ENCODE measurements around the gene LRRC32. TPM values are rescaled to one million over a fixed set of nuclear protein-coding genes. Genes with fewer than 3 reads are reported as not detected.
A peak's percentile ranks its signal among the peaks of the same experiment; 100 is the strongest.

LRRC32 gene
- total RNA-seq, 1 donor from 2014 or later = 43.2 TPM

DNA sequence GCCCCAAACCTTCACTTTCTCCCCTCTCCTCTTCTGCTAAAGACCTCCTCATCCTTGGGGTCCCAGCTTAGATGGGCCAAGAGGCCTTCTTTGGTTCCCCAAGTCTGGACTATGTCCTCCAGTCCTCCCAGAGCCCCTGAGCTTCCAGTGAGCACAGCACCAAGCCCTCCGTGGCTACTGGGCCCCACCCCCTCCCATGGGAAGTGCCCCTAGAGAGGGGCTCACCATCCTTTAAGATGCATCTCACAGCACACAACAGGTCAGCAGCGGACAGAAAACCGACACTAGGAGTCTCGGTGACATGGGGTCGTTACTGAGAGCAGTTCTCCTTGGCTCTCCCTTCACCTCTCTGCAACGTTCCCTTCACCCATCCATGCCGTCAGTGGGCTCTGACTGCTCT lies 2.7 kb downstream of the LRRC32 start:
- no peak for DNase-seq (ENCODE audit: low spot score in 2 of 2, unreplicated experiment in 2 of 2)
- H3K4me1 Mint-ChIP-seq = peaks cover 19% of the 10 kb centered on the region
- H3K9me3 Mint-ChIP-seq = no peaks in the 10 kb centered on the region
- H3K27me3 Mint-ChIP-seq (ENCODE audit: low read depth) = peaks cover 11% of the 10 kb centered on the region
- peaks cover 3% of the 10 kb centered on the region for H3K36me3 Mint-ChIP-seq
- H3K4me3 Mint-ChIP-seq = peak overlapping the region; percentile 51
- TF ChIP-seq, protein P1, sequence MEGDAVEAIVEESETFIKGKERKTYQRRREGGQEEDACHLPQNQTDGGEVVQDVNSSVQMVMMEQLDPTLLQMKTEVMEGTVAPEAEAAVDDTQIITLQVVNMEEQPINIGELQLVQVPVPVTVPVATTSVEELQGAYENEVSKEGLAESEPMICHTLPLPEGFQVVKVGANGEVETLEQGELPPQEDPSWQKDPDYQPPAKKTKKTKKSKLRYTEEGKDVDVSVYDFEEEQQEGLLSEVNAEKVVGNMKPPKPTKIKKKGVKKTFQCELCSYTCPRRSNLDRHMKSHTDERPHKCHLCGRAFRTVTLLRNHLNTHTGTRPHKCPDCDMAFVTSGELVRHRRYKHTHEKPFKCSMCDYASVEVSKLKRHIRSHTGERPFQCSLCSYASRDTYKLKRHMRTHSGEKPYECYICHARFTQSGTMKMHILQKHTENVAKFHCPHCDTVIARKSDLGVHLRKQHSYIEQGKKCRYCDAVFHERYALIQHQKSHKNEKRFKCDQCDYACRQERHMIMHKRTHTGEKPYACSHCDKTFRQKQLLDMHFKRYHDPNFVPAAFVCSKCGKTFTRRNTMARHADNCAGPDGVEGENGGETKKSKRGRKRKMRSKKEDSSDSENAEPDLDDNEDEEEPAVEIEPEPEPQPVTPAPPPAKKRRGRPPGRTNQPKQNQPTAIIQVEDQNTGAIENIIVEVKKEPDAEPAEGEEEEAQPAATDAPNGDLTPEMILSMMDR (IDR thresholded peaks at IDR 0.05; ENCODE audit: unreplicated experiment) = no peak
- H3K27ac Mint-ChIP-seq = peak overlapping the region; percentile 32

DNA sequence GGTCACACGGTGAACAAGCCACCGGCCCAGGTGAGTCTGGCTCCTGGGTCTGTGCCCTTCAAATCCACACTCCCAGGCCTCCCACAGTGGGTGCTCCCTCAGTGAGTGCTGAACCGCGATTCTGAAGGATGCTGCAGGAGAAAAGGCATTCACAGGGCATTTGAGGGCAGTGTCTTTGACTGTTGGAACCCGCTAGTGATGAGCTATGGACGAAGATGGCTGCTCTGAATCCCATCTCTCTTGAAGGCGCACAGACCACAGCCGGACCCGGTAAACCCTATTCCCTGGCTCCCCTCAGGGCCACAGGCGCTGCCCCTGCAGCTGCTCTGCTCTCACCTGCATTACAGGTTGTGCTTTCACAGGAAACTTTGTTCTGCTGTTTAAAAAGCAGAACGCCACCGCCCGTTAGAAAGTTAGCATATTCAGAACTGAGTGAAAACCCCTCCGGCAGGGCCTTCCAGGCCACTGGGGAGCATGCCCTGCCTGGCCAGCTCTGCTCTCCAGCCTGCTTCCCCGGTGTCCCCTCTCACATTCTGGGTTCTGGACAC lies 3.2 kb downstream of the LRRC32 start:
- TF ChIP-seq, protein P1 (IDR thresholded peaks at IDR 0.05; ENCODE audit: unreplicated experiment) = no peak
- Mint-ChIP-seq H3K4me1 (peaks cover 19% of the 10 kb centered on the region), H3K36me3 (peaks cover 3% of the 10 kb centered on the region), H3K9me3 (no peaks in the 10 kb centered on the region), H3K27me3 (ENCODE audit: low read depth) (peaks cover 11% of the 10 kb centered on the region), H3K27ac (no peak overlapping the region), H3K4me3 (peak overlapping the region; percentile 51)
- DNase-seq (ENCODE audit: low spot score in 2 of 2, unreplicated experiment in 2 of 2) = no peak

DNA sequence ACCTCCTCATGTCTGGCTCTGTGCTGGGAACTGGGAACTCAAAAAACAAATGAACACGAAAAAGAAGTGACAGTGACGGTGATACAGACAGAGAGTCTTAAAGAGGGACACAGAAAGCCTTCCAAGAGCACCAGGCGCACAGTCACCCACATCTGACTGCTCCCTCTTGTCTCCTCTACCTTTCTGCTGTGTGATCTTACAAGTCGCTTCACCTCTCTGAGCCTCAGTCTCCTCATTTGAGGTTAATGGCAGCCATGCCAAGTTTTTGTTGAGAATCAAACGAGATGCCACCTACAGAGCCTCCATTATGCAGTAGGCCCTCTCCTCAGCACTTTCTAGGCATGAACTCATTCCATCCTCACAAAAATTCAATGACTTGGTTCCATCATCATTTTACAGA lies 3.7 kb downstream of the LRRC32 start:
- Mint-ChIP-seq H3K36me3 (peaks cover 3% of the 10 kb centered on the region), H3K27me3 (ENCODE audit: low read depth) (peaks cover 10% of the 10 kb centered on the region), H3K9me3 (no peaks in the 10 kb centered on the region), H3K27ac (peak overlapping the region; percentile 45), H3K4me3 (no peak overlapping the region), H3K4me1 (peaks cover 19% of the 10 kb centered on the region)
- TF ChIP-seq, protein P1 (IDR thresholded peaks at IDR 0.05; ENCODE audit: unreplicated experiment) = no peak
- DNase-seq (ENCODE audit: low spot score in 2 of 2, unreplicated experiment in 2 of 2) = no peak

DNA sequence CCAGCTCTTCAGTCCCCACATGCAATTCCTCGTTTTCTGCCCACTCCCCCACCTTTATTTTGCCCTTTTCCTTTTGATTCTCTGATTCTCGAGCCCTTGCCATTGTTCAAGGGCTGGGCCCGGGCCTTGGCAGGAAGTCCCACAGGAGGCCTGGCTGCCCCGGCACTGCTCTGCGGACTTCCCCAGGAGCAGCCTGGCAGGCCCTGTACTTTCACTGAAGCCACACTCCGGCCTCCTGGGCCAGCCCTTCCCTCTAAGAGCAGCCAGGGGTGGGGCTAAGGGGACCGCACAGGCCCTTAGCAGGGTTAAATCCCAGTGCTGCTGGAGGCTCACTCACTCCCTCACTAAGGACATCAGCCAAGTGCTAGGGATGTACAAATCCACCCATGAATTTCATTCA lies 4.1 kb downstream of the LRRC32 start:
- peaks cover 6% of the 10 kb centered on the region for H3K27me3 Mint-ChIP-seq (ENCODE audit: low read depth)
- TF ChIP-seq, protein P1 (IDR thresholded peaks at IDR 0.05; ENCODE audit: unreplicated experiment) = no peak
- peak overlapping the region; percentile 64 for H3K27ac Mint-ChIP-seq
- H3K36me3 Mint-ChIP-seq = peaks cover 3% of the 10 kb centered on the region
- H3K4me3 Mint-ChIP-seq = peak overlapping the region; percentile 37
- DNase-seq (ENCODE audit: low spot score in 2 of 2, unreplicated experiment in 2 of 2) = no peak
- no peaks in the 10 kb centered on the region for H3K9me3 Mint-ChIP-seq
- peaks cover 19% of the 10 kb centered on the region for H3K4me1 Mint-ChIP-seq

DNA sequence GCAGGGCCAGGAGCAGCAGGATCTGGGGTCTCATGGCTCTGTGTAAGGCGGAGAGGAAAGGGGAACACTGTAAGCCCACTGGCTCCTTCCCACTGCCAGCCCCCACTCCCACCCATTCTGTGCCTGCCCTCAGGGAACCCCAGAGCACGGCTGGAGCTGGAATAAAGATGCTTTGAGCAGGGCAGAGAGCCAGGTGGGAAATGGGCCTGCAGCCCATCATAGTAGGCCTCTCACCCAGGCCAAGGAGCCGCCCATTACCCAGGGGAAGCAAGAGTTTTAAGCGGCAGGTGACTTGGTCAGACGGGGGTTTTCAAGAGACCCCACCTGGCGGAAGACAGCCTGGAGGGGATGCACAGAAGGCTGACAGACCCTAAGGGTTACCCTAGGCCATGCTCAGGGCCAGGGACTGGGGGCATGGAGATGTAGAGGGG lies 4.6 kb downstream of the LRRC32 start:
- Mint-ChIP-seq H3K27me3 (ENCODE audit: low read depth) (peaks cover 5% of the 10 kb centered on the region), H3K4me3 (no peak overlapping the region), H3K27ac (no peak overlapping the region), H3K4me1 (peaks cover 19% of the 10 kb centered on the region), H3K36me3 (peaks cover 3% of the 10 kb centered on the region), H3K9me3 (no peaks in the 10 kb centered on the region)
- TF ChIP-seq, protein P1 (IDR thresholded peaks at IDR 0.05; ENCODE audit: unreplicated experiment) = no peak
- no peak for DNase-seq (ENCODE audit: low spot score in 2 of 2, unreplicated experiment in 2 of 2)

DNA sequence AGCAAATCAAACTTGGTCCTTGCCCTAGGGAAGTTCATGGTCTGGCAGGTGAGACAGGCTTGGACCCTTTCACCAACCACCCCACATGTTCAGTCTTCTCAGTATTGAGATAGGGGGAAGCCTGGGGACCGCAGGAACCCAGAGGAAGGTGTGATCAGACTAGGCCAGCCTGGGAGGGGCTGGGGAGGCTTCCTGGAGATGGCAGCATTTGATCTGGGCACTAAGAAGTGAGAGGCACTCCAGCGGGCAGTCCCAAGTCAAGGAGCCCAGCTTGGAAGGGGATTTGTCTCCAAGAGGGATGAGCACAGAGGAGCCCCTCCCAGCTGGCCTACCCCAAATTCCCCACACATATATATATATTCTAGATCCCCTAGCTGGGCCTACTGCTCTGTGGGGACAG lies 5.4 kb downstream of the LRRC32 start:
- H3K4me3 Mint-ChIP-seq = no peak overlapping the region

More for the DNA sequence above, 5.4 kb downstream of the LRRC32 start:
- peaks cover 3% of the 10 kb centered on the region for H3K36me3 Mint-ChIP-seq
- peaks cover 19% of the 10 kb centered on the region for H3K4me1 Mint-ChIP-seq
- DNase-seq (ENCODE audit: low spot score in 2 of 2, unreplicated experiment in 2 of 2) = no peak
- TF ChIP-seq, protein P1 (IDR thresholded peaks at IDR 0.05; ENCODE audit: unreplicated experiment) = no peak
- peaks cover 5% of the 10 kb centered on the region for H3K27me3 Mint-ChIP-seq (ENCODE audit: low read depth)
- no peaks in the 10 kb centered on the region for H3K9me3 Mint-ChIP-seq
- H3K27ac Mint-ChIP-seq = peak overlapping the region; percentile 14

Data from mesothelial cell of epicardium (in vitro differentiated cells).